CD4-positive, alpha-beta memory T cell (primary cell): ENCODE measurements around the gene EFHB. TPM values are rescaled to one million over a fixed set of nuclear protein-coding genes. Genes with fewer than 3 reads are reported as not detected.

Experiments
- CTCF ChIA-PET: fragments of 350-600 bp; sonication (Branson Sonifier 250); formaldehyde crosslinking; loops from one replicate; lab custom pipeline; 2021; ENCODE audit warnings: inconsistent platforms; ENCODE audit not compliant: partially characterized antibody; lab: Charles Lee
- POLR2A ChIA-PET: fragments of 350-600 bp; sonication (Branson Sonifier 250); formaldehyde crosslinking; loops from one replicate; lab custom pipeline; 2021; ENCODE audit not compliant: partially characterized antibody; lab: Charles Lee
- DNase-seq, 5 donors: peaks; one replicate each; pipeline versions ENCODE4 v3.0.0 to v3.0.0-alpha.2; 2020 to 2022; ENCODE audit warnings: mixed read lengths in 1 of 5
- H3K27ac ChIP-seq: one replicate; pipeline ENCODE4 v1.7.0; 2013; ENCODE audit warnings: low read depth, low read length
- H3K27me3 ChIP-seq: 2 replicates; pipeline ENCODE4 v1.7.0; 2013; ENCODE audit warnings: mild to moderate bottlenecking, low read length, moderate library complexity; ENCODE audit not compliant: insufficient read depth
- H3K36me3 ChIP-seq: 2 replicates; pipeline ENCODE4 v1.7.0; 2013; ENCODE audit warnings: mild to moderate bottlenecking, low read length, moderate library complexity; ENCODE audit not compliant: insufficient read depth
- H3K4me1 ChIP-seq: 2 replicates; pipeline ENCODE4 v1.7.0; 2013; ENCODE audit warnings: mild to moderate bottlenecking, low read length, moderate library complexity; ENCODE audit not compliant: insufficient read depth
- H3K4me3 ChIP-seq, 2 donors: one replicate each; pipeline ENCODE4 v1.7.0; 2013; ENCODE audit warnings: low read length in 2 of 2, mild to moderate bottlenecking in 1 of 2
- H3K9me3 ChIP-seq, 2 donors: one replicate each; pipeline ENCODE4 v1.7.0; 2013; ENCODE audit warnings: low read length in 2 of 2, control low read depth in 1 of 2; ENCODE audit not compliant: control insufficient read depth in 1 of 2
- H3K27ac Mint-ChIP-seq, 7 donors: one replicate each; pipeline ENCODE4 v1.8.0; 2020 to 2021; ENCODE audit warnings: mixed read lengths in 7 of 7, mild to moderate bottlenecking in 6 of 7, inconsistent platforms in 3 of 7, moderate library complexity in 3 of 7
- H3K27me3 Mint-ChIP-seq, 2 donors: one replicate each; pipeline ENCODE4 v1.8.0; 2020 to 2021; ENCODE audit warnings: mixed read lengths in 2 of 2
- H3K36me3 Mint-ChIP-seq, 2 donors: one replicate each; pipeline ENCODE4 v1.8.0; 2020 to 2021; ENCODE audit warnings: mixed read lengths in 2 of 2, inconsistent platforms in 1 of 2, mild to moderate bottlenecking in 1 of 2
- H3K4me1 Mint-ChIP-seq, 4 donors: one replicate each; pipeline ENCODE4 v1.8.0; 2020 to 2021; ENCODE audit warnings: mixed read lengths in 4 of 4, mild to moderate bottlenecking in 1 of 4
- H3K4me3 Mint-ChIP-seq, 8 donors: one replicate each; pipeline ENCODE4 v1.8.0; 2020 to 2021; ENCODE audit warnings: mixed read lengths in 8 of 8, mild to moderate bottlenecking in 7 of 8, moderate library complexity in 6 of 8, inconsistent platforms in 3 of 8
- H3K9me3 Mint-ChIP-seq, 8 donors: one replicate each; pipeline ENCODE4 v1.8.0; 2020 to 2021; ENCODE audit warnings: mixed read lengths in 8 of 8, mild to moderate bottlenecking in 5 of 8, inconsistent platforms in 3 of 8, moderate library complexity in 1 of 8
- intact Hi-C: fragments of 100-400 bp; cut with micrococcal nuclease; formaldehyde crosslinking; loops from one replicate; pipeline ENCODE4 v1.15.1; 2023
- polyA plus RNA-seq, 2 donors: library from polyadenylated mRNA; unstranded; fragments of 300-500 nt; fragmentation: Illumina TruSeq; gene quantifications; one replicate each; pipeline ENCODE4 v1.2.3, GENCODE V29; 2021
- total RNA-seq, 2 experiments: library from RNA; stranded (reverse); gene quantifications; one replicate each; pipeline ENCODE4 v1.2.3, GENCODE V29; 2021

EFHB gene
- total and polyA plus RNA-seq, 4 experiments from 2014 or later, result 1.5 TPM; not detected in 3

DNA sequence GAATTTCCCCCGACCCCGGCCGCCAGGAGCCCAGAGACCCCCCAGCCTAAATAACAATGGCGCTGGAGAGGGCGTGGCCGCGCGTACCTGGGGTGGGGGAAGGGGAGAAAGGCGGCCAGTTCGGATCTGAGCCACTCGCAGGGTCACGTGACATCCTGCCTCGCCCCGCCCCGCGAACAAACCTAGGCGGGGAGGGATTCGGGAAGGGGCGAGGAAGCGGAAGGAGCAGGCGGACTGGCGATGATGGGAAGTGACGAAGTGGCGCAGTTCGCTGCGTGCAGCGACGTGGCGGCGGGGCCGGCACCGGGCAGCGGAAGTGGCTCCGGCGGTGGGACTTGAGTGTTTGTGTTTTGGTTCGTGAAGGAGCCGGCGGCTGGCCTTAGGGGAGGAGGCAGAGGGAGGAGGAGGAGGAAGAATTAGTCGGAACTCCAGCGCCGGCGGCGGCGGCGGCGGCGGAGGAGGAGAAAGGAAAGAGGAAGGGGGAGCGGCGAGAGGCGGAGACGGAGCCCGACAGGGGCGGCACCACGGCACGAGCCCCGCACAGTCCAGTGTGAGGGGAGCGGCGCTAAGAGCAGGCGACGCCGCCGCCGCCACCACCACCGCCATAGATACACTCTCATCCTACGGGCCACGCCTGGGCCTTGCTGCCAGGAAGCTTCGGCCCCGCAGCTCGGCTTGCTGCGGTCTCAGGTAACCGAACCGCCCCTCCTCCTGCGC is 13.0 kb upstream of the EFHB start, which contains the start of gene RAB5A:
Gene RAB5A, plus strand, starts transcription at position 266 of the 717 bp plus-strand sequence. CDS start 3,802 bp downstream, outside the sequence.
- Mint-ChIP-seq H3K4me1 (peaks cover 32 to 68% (median 47%) of the 10 kb centered on the region in 4 donors), H3K9me3 (no peaks in the 10 kb centered on the region), H3K27ac (peak within 1 kb of the TSS; percentile 97 to 100 (median 99)), H3K4me3 (peak within 1 kb of the TSS; percentile 96 to 100 (median 99)), H3K27me3 (no peaks in the 10 kb centered on the region), H3K36me3 (peaks cover 10 to 32% of the 10 kb centered on the region in 2 donors)
- peak; percentile 96 to 98 (median 96) for DNase-seq
- ChIA-PET POLR2A (interaction anchor here (0.6 to 6.3 kb wide), 6 partner anchors 11 to 240 kb away, joined by 3 to 62 read pairs (median 5); partner anchors contain the start of genes KAT2B and SGO1), CTCF (interaction anchor here (1.3 kb wide), 1 partner anchor 94 kb away, joined by 4 read pairs; no protein-coding TSS in a partner anchor)
- H3K4me3 ChIP-seq, result peak within 1 kb of the TSS; percentile 50 to 79
- intact Hi-C loops, result loop anchor here (1.0 kb wide), 2 partner anchors 92 to 239 kb away; partner anchors contain the start of gene SGO1
- H3K27me3 ChIP-seq, result no peaks in the 10 kb centered on the region
- H3K36me3 ChIP-seq, result peaks cover 5% of the 10 kb centered on the region
- H3K27ac ChIP-seq, result peak within 1 kb of the TSS; percentile 98
- H3K4me1 ChIP-seq, result peaks cover 48% of the 10 kb centered on the region
- H3K9me3 ChIP-seq, result no peaks in the 10 kb centered on the region

DNA sequence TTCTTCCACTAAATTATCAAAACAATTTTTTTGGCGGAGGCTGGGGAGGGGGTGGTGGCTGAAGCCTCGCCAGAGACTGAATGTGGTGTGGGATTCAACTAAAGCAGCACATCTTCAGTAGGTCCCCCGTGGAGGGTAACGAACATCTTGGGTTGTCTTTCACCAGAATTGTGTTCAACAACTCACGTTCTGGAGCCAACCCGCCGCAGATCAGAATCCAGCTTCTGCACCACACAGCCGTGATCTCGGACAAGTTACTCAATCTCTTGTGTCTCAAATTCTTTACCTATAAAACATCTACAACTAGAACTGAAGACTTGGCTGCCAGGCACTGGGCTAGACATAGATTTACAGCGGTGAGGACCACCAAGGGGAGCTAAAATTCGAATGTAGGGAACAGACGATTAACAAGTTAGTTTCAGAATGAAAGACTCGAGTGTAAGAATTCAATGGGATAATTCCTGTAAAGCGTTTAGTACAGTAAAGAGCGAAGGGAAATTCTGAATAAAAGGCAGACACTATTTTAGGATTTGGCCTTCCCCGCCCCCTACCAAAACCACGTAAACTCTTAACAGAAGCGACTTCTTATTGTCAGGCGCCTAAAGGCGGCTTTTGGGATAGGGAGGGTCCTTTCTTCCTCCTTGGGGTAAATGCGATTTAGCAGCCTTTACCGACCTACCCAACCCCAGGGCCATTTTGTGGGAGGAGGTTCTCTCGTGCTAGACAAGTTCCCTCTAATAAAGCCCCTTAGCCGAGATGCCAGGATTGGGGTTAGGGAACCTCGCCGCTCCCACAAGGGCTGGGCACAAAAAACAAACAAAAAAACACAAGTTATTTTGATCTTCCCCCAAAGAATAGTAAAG is 12.2 kb upstream of the EFHB start:
- H3K4me3 ChIP-seq, result peak overlapping the region; percentile 50 to 77
- ChIA-PET POLR2A (interaction anchor here (1.1 to 6.3 kb wide), 2 partner anchors 94 to 240 kb away, joined by 5 to 62 read pairs; partner anchors contain the start of genes KAT2B and SGO1), CTCF (no interaction called here)
- no peaks in the 10 kb centered on the region for H3K27me3 ChIP-seq
- peak overlapping the region; percentile 98 for H3K27ac ChIP-seq
- Mint-ChIP-seq H3K9me3 (no peaks in the 10 kb centered on the region), H3K4me1 (peaks cover 26 to 61% (median 41%) of the 10 kb centered on the region in 4 donors), H3K36me3 (peaks cover 5 to 26% of the 10 kb centered on the region in 2 donors), H3K27ac (peak overlapping the region; percentile 97 to 100 (median 99)), H3K27me3 (no peaks in the 10 kb centered on the region), H3K4me3 (peak overlapping the region; percentile 96 to 100 (median 99))
- peaks cover 5% of the 10 kb centered on the region for H3K36me3 ChIP-seq
- H3K9me3 ChIP-seq, result no peaks in the 10 kb centered on the region
- peak in 2 of 5 donors; percentile 6 to 9 for DNase-seq
- H3K4me1 ChIP-seq, result peaks cover 42% of the 10 kb centered on the region
- intact Hi-C loops, result no loop called here

DNA sequence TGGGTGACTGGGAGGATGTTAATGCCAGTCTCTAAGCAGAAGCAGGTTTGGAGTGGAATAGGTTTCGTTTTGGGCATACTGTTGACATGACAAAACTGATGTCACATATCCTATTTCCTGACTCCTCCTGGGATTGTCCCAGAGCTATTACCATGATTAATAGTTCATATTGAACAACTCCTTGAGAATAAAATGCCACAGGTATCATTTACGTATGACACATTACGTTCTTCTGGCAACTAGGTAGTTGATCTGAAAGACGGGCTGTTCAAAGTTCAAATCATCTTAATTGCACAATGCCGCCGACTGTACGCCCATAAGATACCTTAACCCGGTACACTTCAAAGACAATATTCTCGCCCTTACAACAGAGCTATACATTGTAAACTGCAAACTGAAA is 11.5 kb upstream of the EFHB start:
- Mint-ChIP-seq H3K9me3 (no peaks in the 10 kb centered on the region), H3K4me1 (peaks cover 21 to 55% (median 35%) of the 10 kb centered on the region in 4 donors), H3K27ac (peak overlapping the region; percentile 70 to 100 (median 98)), H3K4me3 (peak overlapping the region; percentile 96 to 100 (median 99)), H3K36me3 (peaks cover 0 to 19% of the 10 kb centered on the region in 2 donors), H3K27me3 (no peaks in the 10 kb centered on the region)
- Histone ChIP-seq H3K4me3 (no peak overlapping the region), H3K27ac (no peak overlapping the region), H3K9me3 (no peaks in the 10 kb centered on the region), H3K4me1 (peaks cover 36% of the 10 kb centered on the region), H3K27me3 (no peaks in the 10 kb centered on the region), H3K36me3 (no peaks in the 10 kb centered on the region)
- intact Hi-C loops, result no loop called here
- ChIA-PET POLR2A (interaction anchor here (1.1 to 6.3 kb wide), 3 partner anchors 94 to 241 kb away, joined by 3 to 62 read pairs (median 5); partner anchors contain the start of genes KAT2B and SGO1), CTCF (interaction anchor here (0.8 kb wide), 1 partner anchor 58 kb away, joined by 3 read pairs; no protein-coding TSS in a partner anchor)
- no peak for DNase-seq

DNA sequence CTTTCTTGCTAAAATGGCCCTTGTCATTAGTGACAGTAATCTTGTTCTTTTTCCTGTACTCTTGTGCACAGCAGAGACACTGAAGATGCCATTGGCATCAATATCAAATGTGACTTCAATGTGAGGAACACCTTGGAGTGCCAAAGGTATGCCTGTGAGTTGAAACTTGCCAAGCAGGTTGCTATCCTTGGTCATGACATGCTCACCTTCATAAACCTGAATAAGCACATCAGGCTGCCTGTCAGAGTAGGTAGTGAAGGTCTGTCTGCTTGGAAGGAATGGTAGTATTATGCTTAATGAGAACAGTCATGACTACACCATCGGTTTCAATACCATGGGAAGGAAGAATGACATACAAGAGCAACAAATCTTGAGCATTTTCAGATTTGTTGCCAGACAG is 6.6 kb upstream of the EFHB start:
- H3K36me3 Mint-ChIP-seq, result peaks cover 0 to 4% of the 10 kb centered on the region in 2 donors
- CTCF ChIA-PET, result no interaction called here
- no peaks in the 10 kb centered on the region for H3K36me3 ChIP-seq
- POLR2A ChIA-PET, result no interaction called here
- H3K4me1 Mint-ChIP-seq, result peaks cover 4 to 9% (median 6%) of the 10 kb centered on the region in 4 donors
- H3K4me3 Mint-ChIP-seq, result no peak overlapping the region
- no peaks in the 10 kb centered on the region for H3K27me3 ChIP-seq
- H3K27ac Mint-ChIP-seq, result peak overlapping the region in 1 of 7 donors; percentile 41
- intact Hi-C loops, result no loop called here
- no peaks in the 10 kb centered on the region for H3K9me3 Mint-ChIP-seq
- no peak overlapping the region for H3K27ac ChIP-seq
- no peak for DNase-seq
- peaks cover 4% of the 10 kb centered on the region for H3K4me1 ChIP-seq
- peaks cover 0 to 3% of the 10 kb centered on the region in 2 donors for H3K27me3 Mint-ChIP-seq
- H3K4me3 ChIP-seq, result no peak overlapping the region
- no peaks in the 10 kb centered on the region for H3K9me3 ChIP-seq

DNA sequence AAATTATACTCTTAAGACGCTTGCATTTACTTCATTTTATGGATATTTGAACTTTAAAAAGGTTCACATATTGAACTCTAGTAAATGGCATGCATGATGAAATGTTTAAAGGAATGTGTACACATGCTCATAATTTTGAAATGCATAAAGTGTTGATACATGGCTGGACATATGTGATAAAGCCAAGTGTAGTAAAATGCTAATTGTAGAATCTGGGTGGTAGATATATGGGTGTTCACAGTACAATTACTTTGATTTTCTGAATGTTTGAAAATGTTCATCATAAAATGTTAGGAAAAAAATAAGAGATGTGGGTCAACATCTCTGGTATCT is 4.2 kb upstream of the EFHB start:
- Histone ChIP-seq H3K36me3 (no peaks in the 10 kb centered on the region), H3K4me3 (no peak overlapping the region), H3K27me3 (no peaks in the 10 kb centered on the region), H3K9me3 (no peaks in the 10 kb centered on the region), H3K4me1 (no peaks in the 10 kb centered on the region), H3K27ac (no peak overlapping the region)
- no peaks in the 10 kb centered on the region for H3K4me1 Mint-ChIP-seq
- ChIA-PET POLR2A (no interaction called here), CTCF (no interaction called here)
- peaks cover 6 to 10% of the 10 kb centered on the region in 2 donors for H3K27me3 Mint-ChIP-seq
- no peak for DNase-seq
- H3K27ac Mint-ChIP-seq, result no peak overlapping the region
- no peak overlapping the region for H3K4me3 Mint-ChIP-seq
- no peaks in the 10 kb centered on the region for H3K9me3 Mint-ChIP-seq
- peaks cover 0 to 4% of the 10 kb centered on the region in 2 donors for H3K36me3 Mint-ChIP-seq
- intact Hi-C loops, result no loop called here

DNA sequence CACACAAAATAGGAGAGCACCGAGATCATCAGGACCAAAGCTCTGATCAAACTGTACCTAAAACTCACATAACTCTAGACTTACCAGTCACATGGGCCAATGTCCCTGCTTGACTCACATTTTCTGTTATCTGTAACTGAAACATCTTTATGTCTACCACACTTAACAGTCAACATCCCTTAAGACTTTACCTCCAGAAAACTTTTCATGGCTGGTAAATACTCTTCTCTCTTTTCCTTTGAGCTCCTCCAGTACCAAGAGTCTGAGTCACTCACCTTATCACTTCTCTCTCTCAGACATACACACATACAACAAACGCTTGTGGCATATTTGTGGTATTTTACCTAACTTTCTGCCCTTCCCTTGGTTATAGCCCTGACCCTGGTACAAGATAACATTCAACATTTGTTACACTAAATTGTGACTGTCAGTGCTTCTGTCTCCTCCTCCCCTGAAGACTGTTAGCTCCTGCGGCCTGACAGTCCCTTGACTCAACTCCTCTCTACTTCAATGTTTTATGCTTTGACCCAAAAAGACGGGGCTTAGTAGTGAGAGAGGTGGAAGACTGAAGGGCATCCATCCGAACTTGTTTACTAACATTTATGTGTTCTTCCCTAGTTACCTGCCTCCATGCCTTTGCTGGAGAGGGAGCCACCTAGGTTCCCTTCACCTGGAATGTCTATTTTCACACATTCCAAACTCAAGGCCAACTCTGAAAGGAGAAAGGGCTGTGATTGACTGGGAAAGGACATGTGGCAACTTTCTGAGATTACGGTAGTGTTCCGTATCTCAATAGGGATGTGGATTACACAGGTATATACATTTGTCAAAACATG is 3.7 kb upstream of the EFHB start:
- no peaks in the 10 kb centered on the region for H3K27me3 ChIP-seq
- H3K27ac ChIP-seq, result no peak overlapping the region
- DNase-seq, result no peak
- no peaks in the 10 kb centered on the region for H3K36me3 ChIP-seq
- POLR2A ChIA-PET, result no interaction called here
- intact Hi-C loops, result no loop called here
- H3K4me1 ChIP-seq, result no peaks in the 10 kb centered on the region
- Mint-ChIP-seq H3K4me3 (no peak overlapping the region), H3K36me3 (peaks cover 0 to 4% of the 10 kb centered on the region in 2 donors), H3K4me1 (no peaks in the 10 kb centered on the region), H3K27ac (no peak overlapping the region), H3K9me3 (no peaks in the 10 kb centered on the region), H3K27me3 (peaks cover 8 to 12% of the 10 kb centered on the region in 2 donors)
- CTCF ChIA-PET, result no interaction called here
- H3K4me3 ChIP-seq, result no peak overlapping the region
- no peaks in the 10 kb centered on the region for H3K9me3 ChIP-seq
